Neural progenitor cell (in vitro differentiated cells): Measurements from ENCODE around the gene EXOC6B. TPM values are rescaled to one million over a fixed set of nuclear protein-coding genes. Genes with fewer than 3 reads are reported as not detected.

Source experiments
- DNase-seq: peaks from one replicate; pipeline ENCODE4 v3.0.0-alpha.2; 2016; ENCODE audit warnings: low spot score
- H2AFZ ChIP-seq: fragments of 200-600 bp; sonication (generic); replicated peaks from 2 replicates; pipeline ENCODE4 v1.6.1; 2016; ENCODE audit warnings: antibody characterized with exemption
- H3F3A ChIP-seq: fragments of 200-600 bp; sonication (generic); 2 replicates; pipeline ENCODE4 v1.6.1; 2016; ENCODE audit warnings: antibody characterized with exemption, low read depth
- H3K27ac ChIP-seq: fragments of 200-600 bp; sonication (generic); 2 replicates; pipeline ENCODE4 v1.5.1; 2016; ENCODE audit warnings: mild to moderate bottlenecking
- H3K27me3 ChIP-seq: fragments of 200-600 bp; sonication (generic); 2 replicates; pipeline ENCODE4 v1.6.1; 2016; ENCODE audit warnings: mild to moderate bottlenecking, moderate library complexity
- H3K36me3 ChIP-seq: fragments of 200-600 bp; sonication (generic); 2 replicates; pipeline ENCODE4 v1.5.1; 2016
- H3K4me1 ChIP-seq: fragments of 200-600 bp; sonication (generic); 2 replicates; pipeline ENCODE4 v1.6.1; 2016; ENCODE audit warnings: mixed run types
- H3K4me2 ChIP-seq: fragments of 200-600 bp; sonication (generic); 2 replicates; pipeline ENCODE4 v1.6.1; 2016
- H3K4me3 ChIP-seq: fragments of 200-600 bp; sonication (generic); 2 replicates; pipeline ENCODE4 v1.5.1; 2016
- H3K79me2 ChIP-seq: fragments of 200-600 bp; sonication (generic); 2 replicates; pipeline ENCODE4 v1.6.1; 2016; ENCODE audit warnings: low read depth
- H3K9ac ChIP-seq: fragments of 200-600 bp; sonication (generic); 2 replicates; pipeline ENCODE4 v1.6.1; 2016
- H3K9me3 ChIP-seq: fragments of 200-600 bp; sonication (generic); 2 replicates; pipeline ENCODE4 v1.5.1; 2016; ENCODE audit warnings: low read depth
- H4K20me1 ChIP-seq: fragments of 200-600 bp; sonication (generic); 2 replicates; pipeline ENCODE4 v1.6.1; 2016; ENCODE audit warnings: low read depth
- H3K27ac Mint-ChIP-seq: 3 replicates; pipeline ENCODE4 v1.8.0; 2021; ENCODE audit warnings: mixed read lengths
- H3K27me3 Mint-ChIP-seq: 2 replicates; pipeline ENCODE4 v1.8.0; 2022; ENCODE audit warnings: low read depth, mild to moderate bottlenecking, inconsistent platforms, moderate library complexity, mixed read lengths; ENCODE audit not compliant: insufficient read depth
- H3K36me3 Mint-ChIP-seq: 3 replicates; pipeline ENCODE4 v1.8.0; 2021; ENCODE audit warnings: mixed read lengths
- H3K4me1 Mint-ChIP-seq: 3 replicates; pipeline ENCODE4 v1.8.0; 2021; ENCODE audit warnings: mixed read lengths
- H3K4me3 Mint-ChIP-seq: 3 replicates; pipeline ENCODE4 v1.8.0; 2021; ENCODE audit warnings: mild to moderate bottlenecking, moderate library complexity, mixed read lengths
- H3K9me3 Mint-ChIP-seq: 3 replicates; pipeline ENCODE4 v1.8.0; 2020; ENCODE audit warnings: mixed read lengths
- CTCF ChIP-seq: fragments of 200-600 bp; sonication (generic); IDR thresholded peaks from 2 replicates; pipeline ENCODE4 v1.5.1; 2017; ENCODE audit warnings: antibody characterized with exemption, mild to moderate bottlenecking
- EZH2 ChIP-seq: fragments of 200-600 bp; sonication (generic); IDR thresholded peaks from 2 replicates; pipeline ENCODE4 v1.6.1; 2017; ENCODE audit warnings: antibody characterized with exemption, mild to moderate bottlenecking, moderate library complexity
- EZH2phosphoT487 ChIP-seq: fragments of 200-600 bp; sonication (generic); IDR thresholded peaks from 2 replicates; pipeline ENCODE4 v1.6.1; 2017; ENCODE audit warnings: antibody characterized with exemption
- total RNA-seq: library from RNA; depleted of rRNA; stranded (reverse); fragments of >200 nt; gene quantifications from 2 replicates; pipeline ENCODE4 v1.2.3, GENCODE V29; 2015; ENCODE audit warnings: low replicate concordance

EXOC6B gene
- total RNA-seq, 1 donor from 2014 or later = 41.2 TPM

- H3K4me3 Mint-ChIP-seq = no peak overlapping the region
These were observed 242.5 kb downstream of the EXOC6B start for GRCh38 chr2:72583376-72583775.

GRCh38 chr2:72581560-72582181 is 244.2 kb downstream of the EXOC6B start:
- H3K9ac ChIP-seq = no peak overlapping the region
- Mint-ChIP-seq H3K4me3 (no peak overlapping the region), H3K27me3 (no peaks in the 10 kb centered on the region), H3K9me3 (peaks cover 4% of the 10 kb centered on the region), H3K27ac (no peak overlapping the region), H3K36me3 (peaks cover 4% of the 10 kb centered on the region), H3K4me1 (no peaks in the 10 kb centered on the region)
- no peak overlapping the region for H2AFZ ChIP-seq
- no peaks in the 10 kb centered on the region for H3K9me3 ChIP-seq
- H3K27ac ChIP-seq = no peak overlapping the region
- H3K79me2 ChIP-seq = peaks cover 10% of the 10 kb centered on the region
- no peaks in the 10 kb centered on the region for H3F3A ChIP-seq
- H3K4me1 ChIP-seq = no peaks in the 10 kb centered on the region
- no peaks in the 10 kb centered on the region for H4K20me1 ChIP-seq
- no peaks in the 10 kb centered on the region for H3K27me3 ChIP-seq
- peak; percentile 1 for DNase-seq
- no peak overlapping the region for H3K4me3 ChIP-seq
- no peaks in the 10 kb centered on the region for H3K36me3 ChIP-seq
- TF ChIP-seq EZH2 (no peak), EZH2phosphoT487 (no peak), CTCF (peak; percentile 12)
- H3K4me2 ChIP-seq = no peak overlapping the region

More at GRCh38 chr2:72583376-72583775, 242.5 kb downstream of the EXOC6B start:
- Histone ChIP-seq H3K36me3 (no peaks in the 10 kb centered on the region), H3K9ac (no peak overlapping the region), H3K9me3 (no peaks in the 10 kb centered on the region), H3K79me2 (peaks cover 10% of the 10 kb centered on the region), H3K27me3 (no peaks in the 10 kb centered on the region), H4K20me1 (no peaks in the 10 kb centered on the region), H2AFZ (no peak overlapping the region), H3K27ac (no peak overlapping the region), H3K4me2 (no peak overlapping the region), H3F3A (no peaks in the 10 kb centered on the region), H3K4me1 (no peaks in the 10 kb centered on the region), H3K4me3 (no peak overlapping the region)
- TF ChIP-seq EZH2 = no peak
- no peak for TF ChIP-seq EZH2phosphoT487
- no peak for TF ChIP-seq CTCF
- H3K27ac Mint-ChIP-seq = no peak overlapping the region
- no peaks in the 10 kb centered on the region for H3K27me3 Mint-ChIP-seq
- DNase-seq = no peak
- H3K36me3 Mint-ChIP-seq = peaks cover 4% of the 10 kb centered on the region
- no peaks in the 10 kb centered on the region for H3K4me1 Mint-ChIP-seq
- H3K9me3 Mint-ChIP-seq = peaks cover 4% of the 10 kb centered on the region

- no peaks in the 10 kb centered on the region for H3K9me3 ChIP-seq
- H3K27ac ChIP-seq = no peak overlapping the region
- DNase-seq = peak; percentile 31
- no peaks in the 10 kb centered on the region for H4K20me1 ChIP-seq
- H3K79me2 ChIP-seq = peaks cover 5% of the 10 kb centered on the region
- no peak overlapping the region for H3K9ac ChIP-seq
- H3K36me3 ChIP-seq = no peaks in the 10 kb centered on the region
- no peak overlapping the region for H2AFZ ChIP-seq
- no peaks in the 10 kb centered on the region for H3F3A ChIP-seq
- H3K27ac Mint-ChIP-seq = no peak overlapping the region
- H3K9me3 Mint-ChIP-seq = peaks cover under 1% of the 10 kb centered on the region
- no peaks in the 10 kb centered on the region for H3K4me1 ChIP-seq
- H3K4me1 Mint-ChIP-seq = no peaks in the 10 kb centered on the region
- H3K27me3 ChIP-seq = no peaks in the 10 kb centered on the region
- H3K27me3 Mint-ChIP-seq = no peaks in the 10 kb centered on the region
- peaks cover 3% of the 10 kb centered on the region for H3K36me3 Mint-ChIP-seq
- no peak overlapping the region for H3K4me3 Mint-ChIP-seq
- TF ChIP-seq EZH2 = no peak
- peak; percentile 83 for TF ChIP-seq CTCF
- no peak for TF ChIP-seq EZH2phosphoT487
- H3K4me3 ChIP-seq = no peak overlapping the region
- H3K4me2 ChIP-seq = no peak overlapping the region
These were observed 246.1 kb downstream of the EXOC6B start for GRCh38 chr2:72579591-72580180.
